B cell (primary cell): ENCODE measurements around the gene MARK4. TPM values are rescaled to one million over a fixed set of nuclear protein-coding genes. Genes with fewer than 3 reads are reported as not detected.

Source experiments
- ATAC-seq: fragments of 200-7000 bp; cut with Tn5 transposase; one replicate; pipeline ENCODE4 v1.10.0; 2021; ENCODE audit warnings: low read depth, mild to moderate bottlenecking, moderate number of reproducible peaks, moderate library complexity
- CTCF ChIA-PET: fragments of 350-600 bp; sonication (Branson Sonifier 250); formaldehyde crosslinking; loops from one replicate; lab custom pipeline; 2021; ENCODE audit warnings: antibody characterized with exemption, inconsistent platforms; lab: Charles Lee
- POLR2A ChIA-PET: fragments of 350-600 bp; sonication (Branson Sonifier 250); formaldehyde crosslinking; loops from one replicate; lab custom pipeline; 2021; ENCODE audit warnings: antibody characterized with exemption; lab: Charles Lee
- DNase-seq: peaks from one replicate; pipeline ENCODE4 v3.0.0; 2013
- H2AFZ ChIP-seq: 2 replicates; pipeline ENCODE4 v1.6.1; 2012; ENCODE audit warnings: mild to moderate bottlenecking, low read depth, low read length; ENCODE audit not compliant: insufficient read depth, poor library complexity, severe bottlenecking
- H3K27ac ChIP-seq, 2 donors: 1 replicate in 1 of 2; 2 replicates in 1 of 2; pipeline ENCODE4 v1.5.1; 2012 to 2013; ENCODE audit warnings: low read length in 2 of 2, mild to moderate bottlenecking in 2 of 2, moderate library complexity in 1 of 2
- H3K27me3 ChIP-seq, 4 experiments: fragments of 200-600 bp in 1 of 4; sonication (generic) in 1 of 4; replicated peaks in 1 of 4; 1 replicate in 2 of 4; 2 replicates in 2 of 4; pipeline versions ENCODE4 v1.6.1 to v1.7.0; 2013 to 2016; ENCODE audit warnings: low read length in 3 of 4, mild to moderate bottlenecking in 2 of 4, mixed read lengths in 1 of 4, moderate library complexity in 1 of 4; ENCODE audit not compliant: insufficient read depth in 4 of 4, control insufficient read depth in 3 of 4; ENCODE audit errors: control extremely low read depth in 1 of 4
- H3K36me3 ChIP-seq, 2 experiments: replicated peaks in 1 of 2; 1 replicate in 1 of 2; 2 replicates in 1 of 2; pipeline versions ENCODE4 v1.6.1 to v1.7.1; 2013; ENCODE audit warnings: low read length in 1 of 2; ENCODE audit not compliant: insufficient read depth in 2 of 2, control insufficient read depth in 1 of 2; ENCODE audit errors: control extremely low read depth in 1 of 2, extremely low read depth in 1 of 2
- H3K4me1 ChIP-seq, 2 donors: fragments of 200-600 bp in 1 of 2; sonication (generic) in 1 of 2; 1 replicate in 1 of 2; 2 replicates in 1 of 2; pipeline versions ENCODE4 v1.5.1 to v1.6.1; 2013 to 2017; ENCODE audit warnings: low read length in 2 of 2; ENCODE audit not compliant: control insufficient read depth in 2 of 2, insufficient read depth in 2 of 2
- H3K4me2 ChIP-seq: replicated peaks from 2 replicates; pipeline ENCODE3; 2012; ENCODE audit warnings: mild to moderate bottlenecking, low read depth, low read length; ENCODE audit not compliant: poor library complexity, severe bottlenecking
- H3K4me3 ChIP-seq, 5 experiments: fragments of 200-600 bp in 1 of 5; sonication (generic) in 1 of 5; 1 replicate in 3 of 5; 2 replicates in 2 of 5; pipeline versions ENCODE4 v1.5.1 to v1.7.0; 2011 to 2016; ENCODE audit warnings: low read length in 4 of 5, mild to moderate bottlenecking in 4 of 5, low read depth in 2 of 5, control low read depth in 1 of 5, moderate library complexity in 1 of 5; ENCODE audit not compliant: insufficient read depth in 1 of 5; ENCODE audit errors: control extremely low read depth in 1 of 5, extremely low read depth in 1 of 5
- H3K79me2 ChIP-seq: fragments of 200-600 bp; sonication (generic); one replicate; pipeline ENCODE4 v1.6.0; 2016; ENCODE audit warnings: low read length; ENCODE audit not compliant: control insufficient read depth, insufficient read depth
- H3K9ac ChIP-seq: fragments of 200-600 bp; sonication (generic); 2 replicates; pipeline ENCODE4 v1.6.1; 2017; ENCODE audit warnings: mild to moderate bottlenecking, low read length, moderate library complexity
- H3K9me3 ChIP-seq, 3 donors: one replicate each; pipeline versions ENCODE4 v1.6.1 to v1.7.1; 2013; ENCODE audit warnings: low read length in 2 of 3; ENCODE audit not compliant: control insufficient read depth in 2 of 3, insufficient read depth in 1 of 3; ENCODE audit errors: control extremely low read depth in 1 of 3
- H4K20me1 ChIP-seq: 2 replicates; pipeline ENCODE4 v1.6.0; 2012; ENCODE audit warnings: mild to moderate bottlenecking, low read length; ENCODE audit not compliant: insufficient read depth, control insufficient read depth, poor library complexity, severe bottlenecking
- H3K27ac Mint-ChIP-seq: one replicate; pipeline ENCODE4 v1.8.0; 2021; ENCODE audit warnings: mixed read lengths
- H3K27me3 Mint-ChIP-seq: one replicate; pipeline ENCODE4 v1.8.0; 2021; ENCODE audit warnings: mixed read lengths
- H3K4me1 Mint-ChIP-seq: one replicate; pipeline ENCODE4 v1.8.0; 2021; ENCODE audit warnings: mixed read lengths
- H3K4me3 Mint-ChIP-seq: one replicate; pipeline ENCODE4 v1.8.0; 2021; ENCODE audit warnings: mixed read lengths
- H3K9me3 Mint-ChIP-seq: one replicate; pipeline ENCODE4 v1.8.0; 2022; ENCODE audit warnings: mixed read lengths; ENCODE audit not compliant: insufficient read depth
- EZH2 ChIP-seq: IDR thresholded peaks from 2 replicates; pipeline ENCODE4 v1.6.1; 2012; ENCODE audit warnings: borderline replicate concordance, low read depth, mild to moderate bottlenecking, moderate library complexity, low read length; ENCODE audit not compliant: insufficient read depth, poor library complexity, severe bottlenecking
- WGBS: methylation state at CpG from one replicate; pipeline ENCODE4 v1.1.5; 2013; ENCODE audit warnings: missing lambda C conversion rate; ENCODE audit not compliant: insufficient coverage; 5-methylcytosine and 5-hydroxymethylcytosine counted together
- intact Hi-C: fragments of 100-400 bp; cut with micrococcal nuclease; formaldehyde crosslinking; loops from one replicate; pipeline ENCODE4 v1.10.0; 2022
- polyA plus RNA-seq: library from polyadenylated mRNA; depleted of rRNA; stranded (reverse); fragments of >200 nt; gene quantifications from 2 replicates; pipeline ENCODE4 v1.2.3, GENCODE V29; 2012
- total RNA-seq, 2 donors: library from RNA; stranded (reverse); fragments of 120-200 nt in 1 of 2; gene quantifications; 1 replicate in 1 of 2; 2 replicates in 1 of 2; pipeline versions ENCODE4 v1.2.3 to v1.2.4, GENCODE V29; 2013 to 2022
- TF ChIP-seq, protein P1 (sequence below): fragments of 200-600 bp; IDR thresholded peaks from one replicate; pipeline ENCODE4 v1.8.0; 2022; ENCODE audit warnings: antibody characterized with exemption, mild to moderate bottlenecking

The MARK4 gene
- total and polyA plus RNA-seq, 2 donors (not counting 1 experiment from before 2014, with no cell fraction given), result 13.5 to 36.2 TPM

- CTCF ChIA-PET, result no interaction called here
Measured at GRCh38 chr19:45304141-45304926, 53.3 kb downstream of the MARK4 start.

GRCh38 chr19:45305007-45305406, 53.9 kb downstream of the MARK4 start:
- Mint-ChIP-seq H3K27ac (no peak overlapping the region), H3K4me3 (no peak overlapping the region), H3K9me3 (peaks cover 5% of the 10 kb centered on the region), H3K27me3 (no peaks in the 10 kb centered on the region), H3K4me1 (no peaks in the 10 kb centered on the region)
- no peak overlapping the region for H3K4me2 ChIP-seq
- WGBS, result 93% methylated on average over 3 of the region's 4 CpGs
- H3K4me1 ChIP-seq, result no peaks in the 10 kb centered on the region
- no peaks in the 10 kb centered on the region for H3K36me3 ChIP-seq
- no peak overlapping the region for H2AFZ ChIP-seq
- peaks cover 0 to 29% (median 0%) of the 10 kb centered on the region in 3 donors for H3K9me3 ChIP-seq
- ChIA-PET POLR2A (no interaction called here), CTCF (no interaction called here)
- H4K20me1 ChIP-seq, result no peaks in the 10 kb centered on the region
- no peak overlapping the region for H3K27ac ChIP-seq
- H3K9ac ChIP-seq, result no peak overlapping the region
- H3K4me3 ChIP-seq, result no peak overlapping the region
- intact Hi-C loops, result no loop called here
- no peaks in the 10 kb centered on the region for H3K79me2 ChIP-seq
- TF ChIP-seq EZH2, result no peak
- TF ChIP-seq, protein P1, sequence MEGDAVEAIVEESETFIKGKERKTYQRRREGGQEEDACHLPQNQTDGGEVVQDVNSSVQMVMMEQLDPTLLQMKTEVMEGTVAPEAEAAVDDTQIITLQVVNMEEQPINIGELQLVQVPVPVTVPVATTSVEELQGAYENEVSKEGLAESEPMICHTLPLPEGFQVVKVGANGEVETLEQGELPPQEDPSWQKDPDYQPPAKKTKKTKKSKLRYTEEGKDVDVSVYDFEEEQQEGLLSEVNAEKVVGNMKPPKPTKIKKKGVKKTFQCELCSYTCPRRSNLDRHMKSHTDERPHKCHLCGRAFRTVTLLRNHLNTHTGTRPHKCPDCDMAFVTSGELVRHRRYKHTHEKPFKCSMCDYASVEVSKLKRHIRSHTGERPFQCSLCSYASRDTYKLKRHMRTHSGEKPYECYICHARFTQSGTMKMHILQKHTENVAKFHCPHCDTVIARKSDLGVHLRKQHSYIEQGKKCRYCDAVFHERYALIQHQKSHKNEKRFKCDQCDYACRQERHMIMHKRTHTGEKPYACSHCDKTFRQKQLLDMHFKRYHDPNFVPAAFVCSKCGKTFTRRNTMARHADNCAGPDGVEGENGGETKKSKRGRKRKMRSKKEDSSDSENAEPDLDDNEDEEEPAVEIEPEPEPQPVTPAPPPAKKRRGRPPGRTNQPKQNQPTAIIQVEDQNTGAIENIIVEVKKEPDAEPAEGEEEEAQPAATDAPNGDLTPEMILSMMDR, result no peak
- no peaks in the 10 kb centered on the region for H3K27me3 ChIP-seq
- ATAC-seq, result no peak
- no peak for DNase-seq

More at GRCh38 chr19:45304141-45304926, 53.3 kb downstream of the MARK4 start:
- Histone ChIP-seq H3K4me1 (no peaks in the 10 kb centered on the region), H4K20me1 (no peaks in the 10 kb centered on the region), H3K36me3 (no peaks in the 10 kb centered on the region), H3K27me3 (no peaks in the 10 kb centered on the region), H3K4me2 (no peak overlapping the region), H3K27ac (no peak overlapping the region), H3K4me3 (no peak overlapping the region), H3K9me3 (peaks cover 0 to 29% (median 0%) of the 10 kb centered on the region in 3 donors), H3K79me2 (no peaks in the 10 kb centered on the region), H3K9ac (no peak overlapping the region), H2AFZ (no peak overlapping the region)
- no peaks in the 10 kb centered on the region for H3K4me1 Mint-ChIP-seq
- H3K9me3 Mint-ChIP-seq, result peaks cover 5% of the 10 kb centered on the region
- POLR2A ChIA-PET, result no interaction called here
- no peak for ATAC-seq
- H3K27me3 Mint-ChIP-seq, result no peaks in the 10 kb centered on the region
- intact Hi-C loops, result no loop called here
- WGBS, result 77% methylated on average over 4 of the region's 4 CpGs
- no peak overlapping the region for H3K27ac Mint-ChIP-seq
- TF ChIP-seq, protein P1, result no peak
- TF ChIP-seq EZH2, result no peak
- DNase-seq, result no peak
- no peak overlapping the region for H3K4me3 Mint-ChIP-seq
